Fibroblast of upper back skin (primary cell): ENCODE measurements around the gene HORMAD1.
"Not testable (repeated sequence)": the region's sequence is repeated elsewhere in the genome, so short reads cannot be mapped to it uniquely, and the experiment has no call there.

Experiments
- DNase-seq: peaks from one replicate; pipeline ENCODE4 v3.0.0-alpha.2; 2013

Gene HORMAD1, protein sequence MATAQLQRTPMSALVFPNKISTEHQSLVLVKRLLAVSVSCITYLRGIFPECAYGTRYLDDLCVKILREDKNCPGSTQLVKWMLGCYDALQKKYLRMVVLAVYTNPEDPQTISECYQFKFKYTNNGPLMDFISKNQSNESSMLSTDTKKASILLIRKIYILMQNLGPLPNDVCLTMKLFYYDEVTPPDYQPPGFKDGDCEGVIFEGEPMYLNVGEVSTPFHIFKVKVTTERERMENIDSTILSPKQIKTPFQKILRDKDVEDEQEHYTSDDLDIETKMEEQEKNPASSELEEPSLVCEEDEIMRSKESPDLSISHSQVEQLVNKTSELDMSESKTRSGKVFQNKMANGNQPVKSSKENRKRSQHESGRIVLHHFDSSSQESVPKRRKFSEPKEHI

DNA sequence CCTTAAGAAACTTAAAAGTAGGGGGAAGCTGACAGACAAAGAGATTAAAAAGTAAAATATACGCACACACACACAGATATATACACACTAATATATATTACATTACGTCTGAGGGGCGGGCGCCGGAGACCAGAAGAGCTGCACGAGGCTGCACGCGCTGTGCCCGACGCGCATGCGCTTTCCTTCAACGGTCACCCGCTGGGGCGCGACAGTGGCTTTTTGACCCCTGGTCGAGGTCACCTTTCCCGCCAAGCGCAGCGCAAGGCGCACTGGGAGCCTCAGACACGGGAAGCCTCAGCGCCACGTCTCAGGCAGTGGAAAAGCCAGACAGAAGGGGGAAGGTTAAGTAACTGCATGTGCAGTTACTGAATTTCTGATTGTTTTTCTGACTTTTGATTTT lies at the start of gene HORMAD1:
Gene HORMAD1 (minus strand): TSS at position 193 of the 400 bp plus-strand sequence. CDS start 1,390 bp downstream, outside the sequence.
- DNase-seq, result no peak

DNA sequence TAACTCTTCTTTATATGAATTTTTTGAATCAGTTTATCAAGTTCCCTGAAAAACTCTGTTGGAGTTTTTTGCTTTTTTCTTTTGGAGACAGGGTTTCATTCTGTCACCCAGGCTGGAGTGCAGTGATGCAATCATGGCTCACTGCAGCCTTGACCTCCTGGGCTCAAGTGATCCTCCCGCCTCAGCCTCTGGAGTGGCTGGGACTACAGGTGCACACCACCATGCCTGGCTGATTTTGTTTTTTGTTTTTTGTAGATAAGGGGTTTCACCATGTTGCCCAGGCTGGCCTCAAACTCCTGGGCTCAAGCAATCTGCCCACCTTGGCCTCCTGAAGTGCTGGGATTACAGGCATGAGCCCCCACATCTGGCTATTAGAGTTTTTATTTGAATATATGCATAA lies 47.0 kb upstream of the HORMAD1 start:
- not testable (repeated sequence) for DNase-seq

DNA sequence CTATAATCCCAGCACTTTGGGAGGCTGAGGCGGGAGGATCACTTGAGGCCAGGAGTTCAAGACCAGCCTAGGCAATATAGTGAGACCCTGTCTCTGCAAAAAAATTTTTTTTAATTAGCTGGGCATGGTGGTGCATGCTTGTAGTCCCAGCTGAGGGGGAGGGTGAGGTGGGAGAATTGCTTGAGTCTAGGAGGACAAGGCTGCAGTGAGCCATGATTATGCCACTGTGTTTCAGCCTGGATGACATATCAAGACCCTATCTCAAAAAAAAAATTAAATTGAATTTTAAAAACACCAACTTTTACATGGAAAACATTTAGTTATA lies 45.2 kb upstream of the HORMAD1 start:
- not testable (repeated sequence) for DNase-seq

DNA sequence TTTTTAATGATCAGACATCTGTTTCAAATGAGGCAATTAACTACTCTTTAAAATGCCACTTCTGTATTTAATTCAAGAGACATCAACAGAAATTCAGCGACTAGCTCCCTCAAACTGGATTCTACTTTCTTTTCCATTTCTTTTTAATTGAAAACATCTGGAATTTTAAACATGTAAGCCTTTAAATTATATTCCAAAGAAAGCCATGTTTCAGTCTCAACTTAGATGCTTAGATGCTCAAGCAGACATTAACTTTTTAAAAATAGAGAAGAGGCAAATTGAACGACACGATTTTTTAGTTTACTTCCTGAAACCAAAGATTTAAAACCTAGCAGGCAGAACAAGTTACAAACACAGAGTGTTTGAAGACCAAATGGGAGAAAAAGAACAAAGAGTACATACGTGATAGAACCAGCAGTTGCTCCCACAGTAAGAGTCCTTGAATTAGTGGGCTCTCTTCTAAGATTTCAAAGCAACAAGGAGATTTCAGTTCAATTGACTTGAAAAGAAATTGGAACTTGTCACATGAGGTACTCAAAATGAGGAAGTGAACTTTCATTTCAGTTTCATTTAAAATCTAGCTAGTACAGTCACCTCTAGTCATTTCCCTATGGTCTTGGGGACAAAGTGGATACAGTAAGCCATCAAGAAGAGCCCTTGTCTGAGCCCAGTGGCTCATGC lies 44.7 kb upstream of the HORMAD1 start, which contains the start of gene CTSS:
Gene CTSS (minus strand): TSS at position 483 of the 681 bp plus-strand sequence. CDS start 1,015 bp downstream, outside the sequence.
- DNase-seq, result peak; percentile 30

DNA sequence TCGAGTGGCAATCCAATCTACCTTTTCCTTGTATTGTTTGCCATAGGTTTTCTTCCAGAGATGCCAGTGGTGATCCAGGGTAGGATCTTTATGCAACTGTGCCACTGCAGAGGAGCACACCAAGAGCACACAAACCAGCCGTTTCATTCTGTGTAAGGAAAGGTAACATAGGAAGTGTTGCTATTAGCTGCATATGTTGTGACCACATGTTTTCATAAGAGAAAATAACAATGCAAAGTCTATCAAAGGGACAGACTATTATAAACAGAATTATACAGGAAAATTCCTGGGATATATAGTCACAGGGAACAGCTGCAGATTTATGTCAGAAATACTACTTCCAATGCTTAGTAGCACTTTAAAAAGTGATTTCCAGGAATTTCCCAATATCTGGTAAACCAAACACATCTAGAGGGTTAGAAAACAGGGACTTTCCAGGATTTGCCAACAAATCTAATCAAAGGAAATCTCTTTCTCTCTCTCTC lies 44.0 kb upstream of the HORMAD1 start:
- DNase-seq, result peak; percentile 78

DNA sequence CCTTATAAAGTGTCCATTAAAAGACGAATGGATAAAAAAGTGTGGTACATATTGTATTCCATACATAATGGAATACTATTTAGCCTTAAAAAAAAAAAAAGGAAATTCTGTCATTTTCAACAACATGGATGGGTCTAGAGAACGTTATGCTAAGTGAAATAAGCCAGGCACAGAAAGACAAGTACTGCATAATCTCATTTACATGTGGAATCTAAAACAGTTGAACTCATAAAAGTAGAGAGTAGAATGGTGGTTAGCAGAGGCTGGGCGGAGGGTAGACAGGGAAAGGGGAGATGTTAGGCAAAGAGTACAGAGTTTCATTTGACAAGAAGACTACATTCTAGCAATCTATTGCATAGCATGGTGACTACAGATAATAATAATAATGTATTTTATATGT lies 42.3 kb upstream of the HORMAD1 start:
- no peak for DNase-seq

DNA sequence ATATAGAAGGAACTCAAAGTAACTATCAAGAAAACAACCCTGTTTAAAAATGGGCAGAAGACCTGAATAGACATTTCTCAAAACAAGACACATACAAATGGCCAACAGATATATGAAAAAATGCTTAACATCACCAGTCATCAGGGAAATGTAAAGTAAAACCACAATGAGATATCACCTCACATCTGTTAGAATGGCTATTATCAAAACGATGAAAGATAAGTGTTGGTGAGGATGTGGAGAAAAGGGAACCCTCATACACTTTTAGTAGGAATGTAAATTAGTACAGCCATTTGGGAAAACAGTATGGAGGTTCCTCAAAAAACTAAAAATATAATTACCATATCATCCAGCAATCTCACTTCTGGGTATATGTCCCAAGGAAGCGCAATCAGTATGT lies 41.9 kb upstream of the HORMAD1 start:
- DNase-seq, result no peak

DNA sequence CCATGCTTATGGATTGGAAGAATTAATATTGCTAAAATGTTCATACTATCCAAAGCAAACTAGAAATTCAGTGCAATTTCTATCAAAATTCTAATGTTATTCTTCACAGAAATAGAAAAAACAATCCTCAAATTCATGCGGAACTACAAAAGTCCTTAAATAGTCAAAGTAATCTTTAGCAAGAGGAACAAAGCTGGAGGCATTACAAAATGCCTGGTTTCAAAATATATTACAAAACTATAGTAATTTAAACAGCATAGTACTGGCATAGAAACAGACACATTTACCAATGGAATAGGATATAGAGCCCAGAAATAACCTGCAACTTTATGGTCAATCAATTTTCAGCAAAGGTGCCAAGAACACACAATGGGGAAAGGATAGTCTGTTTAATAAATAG lies 41.1 kb upstream of the HORMAD1 start:
- DNase-seq, result no peak

DNA sequence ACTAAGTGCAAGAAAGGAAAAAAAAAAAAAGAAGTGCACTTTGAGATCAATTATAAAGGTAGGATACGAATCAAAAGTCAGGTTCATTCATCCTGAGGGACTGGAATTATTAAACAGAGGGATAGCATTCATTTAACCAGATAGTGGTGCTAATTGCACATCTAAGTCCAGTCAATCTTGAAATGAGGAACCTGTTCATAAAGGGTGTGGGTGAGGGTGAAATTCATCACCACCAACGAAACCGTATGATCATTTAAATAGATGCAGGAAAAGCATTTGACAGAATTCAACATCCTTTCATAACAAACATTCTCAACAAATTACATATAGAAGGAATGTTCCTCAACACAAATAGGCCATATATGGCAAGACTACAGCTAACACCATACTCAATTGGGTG lies 39.3 kb upstream of the HORMAD1 start:
- DNase-seq, result no peak

DNA sequence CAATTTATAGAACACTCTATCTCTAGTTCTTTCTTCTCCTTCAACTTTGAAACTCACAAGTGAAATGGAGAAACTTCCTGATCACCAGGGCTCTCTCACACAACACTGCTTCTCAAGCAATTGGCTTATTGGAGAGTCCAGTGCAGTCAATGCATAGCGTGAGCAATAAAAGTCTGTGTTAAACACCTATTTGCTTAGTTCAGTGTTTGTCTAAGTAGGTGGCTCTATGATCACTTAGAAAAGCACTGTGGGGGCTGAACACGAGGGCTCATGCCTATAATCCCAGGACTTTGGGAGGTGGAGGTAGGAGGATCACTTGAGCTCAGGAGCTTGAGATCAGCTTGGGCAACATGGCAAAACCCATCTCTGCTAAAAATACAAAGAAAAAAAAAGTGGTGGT lies 32.7 kb upstream of the HORMAD1 start:
- DNase-seq, result no peak

DNA sequence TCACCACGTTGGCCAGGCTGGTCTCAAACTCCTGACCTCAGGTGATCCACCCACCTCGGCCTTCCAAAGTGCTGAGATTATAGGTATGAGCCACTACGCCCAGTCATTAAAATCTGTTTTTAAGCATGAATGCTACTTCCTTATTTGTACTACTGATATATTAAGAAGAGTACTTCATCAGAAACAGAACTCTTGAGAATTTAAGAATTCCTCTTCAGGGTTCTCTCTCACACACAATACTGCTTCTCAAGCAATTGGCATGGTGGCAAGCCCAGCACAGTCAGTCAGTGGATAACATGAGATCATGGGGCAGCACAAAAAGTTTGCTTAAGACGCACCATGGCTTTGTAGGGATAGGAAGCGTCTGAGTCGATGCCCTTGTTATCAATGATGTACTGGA lies 30.7 kb upstream of the HORMAD1 start:
- no peak for DNase-seq

DNA sequence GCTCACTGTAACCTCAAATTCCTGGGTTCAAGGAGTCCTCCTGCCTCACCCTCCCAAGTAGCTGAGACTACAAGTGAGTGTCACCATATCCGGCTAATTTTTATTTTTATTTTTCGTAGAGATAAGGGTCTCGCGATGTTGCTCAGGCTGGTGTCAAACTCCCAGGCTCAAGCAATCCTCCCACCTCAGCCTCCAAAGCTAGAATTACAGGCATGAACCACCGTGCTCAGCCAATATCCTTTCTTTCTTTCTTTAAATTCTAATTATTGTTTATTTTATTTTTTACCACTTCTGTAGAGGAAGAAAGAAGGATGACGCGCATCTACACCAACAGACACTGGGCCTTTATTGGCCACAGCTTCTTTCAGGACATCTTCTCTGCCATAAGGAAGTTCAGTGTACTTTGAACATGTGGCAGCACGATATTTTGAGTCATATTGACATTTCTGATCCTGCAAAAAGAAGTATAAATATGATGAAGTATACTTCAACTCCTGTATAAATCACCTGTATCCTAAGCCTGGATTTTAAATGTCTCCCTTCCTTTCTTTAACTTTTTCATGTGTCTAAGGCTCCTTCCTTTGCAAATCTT lies 29.1 kb upstream of the HORMAD1 start:
- no peak for DNase-seq

DNA sequence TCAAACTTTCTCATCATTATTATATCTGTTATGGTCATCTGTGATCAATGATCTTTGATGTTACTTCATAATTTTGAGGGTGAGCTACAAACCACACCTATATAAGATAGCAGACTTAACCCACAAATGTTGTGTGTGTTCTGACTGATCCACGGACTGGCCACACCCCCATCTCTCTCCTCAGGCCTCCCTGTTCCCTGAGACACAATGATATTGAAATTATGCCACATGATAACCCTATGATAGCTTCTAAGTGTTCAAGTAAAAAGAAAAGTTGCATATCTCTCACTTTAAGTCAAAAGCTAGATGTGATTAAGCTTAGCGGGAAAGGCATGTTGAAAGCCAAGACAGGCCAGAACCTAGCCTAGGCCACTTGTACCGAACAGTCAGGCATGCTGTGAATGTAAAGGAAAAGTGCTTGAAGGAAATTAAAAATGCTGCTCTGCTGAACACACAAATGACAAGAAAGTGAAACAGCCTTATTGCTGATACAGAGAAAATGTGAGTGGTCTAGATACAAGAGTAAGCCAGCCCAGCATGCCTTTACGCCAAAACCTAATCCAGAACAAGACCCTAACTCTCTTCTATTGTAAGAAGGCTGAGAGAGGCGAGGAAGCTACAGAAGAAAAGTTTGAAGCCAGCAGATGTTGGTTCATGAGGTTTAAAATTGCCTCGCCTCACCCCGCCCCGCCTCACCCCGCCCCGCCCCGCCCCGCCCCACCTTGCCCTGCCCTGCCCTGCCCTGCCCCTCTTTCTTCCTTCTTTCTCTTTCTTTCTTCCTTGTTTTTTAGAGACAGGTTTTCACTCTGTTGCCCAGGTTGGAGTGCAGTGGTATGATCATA lies 28.4 kb upstream of the HORMAD1 start:
- DNase-seq, result no peak

DNA sequence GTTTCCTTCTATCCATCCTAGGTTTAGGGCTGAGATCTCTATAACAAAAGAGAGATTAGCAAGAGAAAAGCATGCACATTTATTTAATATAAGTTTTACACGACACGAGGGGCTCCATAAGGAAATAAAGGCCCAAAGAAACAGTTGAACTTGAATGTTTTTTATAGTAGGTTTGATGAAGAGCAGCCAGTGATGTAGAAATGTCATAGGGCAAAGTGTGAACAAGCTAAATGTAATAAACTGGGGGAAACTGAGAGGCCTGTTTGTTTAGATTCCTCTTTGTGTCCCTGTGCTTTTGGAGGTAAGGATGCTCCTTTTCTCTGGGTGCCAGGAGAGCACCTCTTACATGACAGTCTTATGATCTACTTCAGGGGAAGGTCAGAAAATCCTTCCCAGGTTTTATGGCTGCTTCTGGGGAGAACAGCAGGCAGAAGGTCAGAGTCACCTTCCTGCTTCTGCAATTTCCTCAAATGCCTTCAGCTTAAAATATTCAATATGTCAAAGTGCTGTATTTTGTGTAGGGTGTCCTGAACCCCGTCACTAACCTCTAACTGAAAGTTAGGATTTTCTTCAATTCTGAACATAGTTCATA lies 9.5 kb upstream of the HORMAD1 start:
- DNase-seq, result no peak

DNA sequence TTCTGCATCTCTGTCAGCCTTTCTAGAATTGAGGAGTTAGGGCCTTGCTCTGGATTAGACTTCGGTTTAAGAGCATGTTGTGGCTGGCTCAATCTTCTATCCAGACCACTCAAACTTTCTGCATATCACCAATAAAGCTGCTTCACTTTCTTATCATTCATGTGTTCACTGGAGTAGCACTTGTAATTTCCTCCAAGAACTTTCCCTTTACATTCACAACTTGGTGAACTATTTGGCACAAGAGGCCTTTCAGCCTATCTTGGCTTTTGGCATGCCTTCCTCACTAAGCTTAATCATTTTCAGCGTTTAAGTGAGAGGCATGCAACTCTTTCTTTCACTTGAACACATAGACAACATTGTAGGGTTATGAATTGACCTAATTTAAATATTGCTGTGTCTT lies 3.6 kb upstream of the HORMAD1 start:
- no peak for DNase-seq

DNA sequence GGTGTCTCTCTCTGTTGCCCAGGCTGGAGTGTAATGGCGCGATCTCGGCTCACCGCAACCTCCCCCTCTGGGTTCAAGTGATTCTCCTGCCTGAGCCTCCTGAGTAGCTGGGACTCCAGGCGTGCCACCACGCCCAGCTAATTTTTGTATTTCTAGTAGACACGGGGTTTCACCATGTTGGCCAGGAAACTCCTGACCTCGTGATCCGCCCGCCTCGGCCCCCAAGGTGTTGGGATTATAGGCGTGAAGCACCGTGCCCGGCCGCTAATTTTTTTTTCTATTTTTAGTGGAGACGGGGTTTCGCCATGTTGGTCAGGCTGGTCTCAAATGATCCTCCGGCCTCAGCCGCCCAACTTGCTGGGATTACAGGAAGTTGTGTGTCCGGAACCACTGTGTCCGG lies 597 bp downstream of the HORMAD1 start:
- no peak for DNase-seq

DNA sequence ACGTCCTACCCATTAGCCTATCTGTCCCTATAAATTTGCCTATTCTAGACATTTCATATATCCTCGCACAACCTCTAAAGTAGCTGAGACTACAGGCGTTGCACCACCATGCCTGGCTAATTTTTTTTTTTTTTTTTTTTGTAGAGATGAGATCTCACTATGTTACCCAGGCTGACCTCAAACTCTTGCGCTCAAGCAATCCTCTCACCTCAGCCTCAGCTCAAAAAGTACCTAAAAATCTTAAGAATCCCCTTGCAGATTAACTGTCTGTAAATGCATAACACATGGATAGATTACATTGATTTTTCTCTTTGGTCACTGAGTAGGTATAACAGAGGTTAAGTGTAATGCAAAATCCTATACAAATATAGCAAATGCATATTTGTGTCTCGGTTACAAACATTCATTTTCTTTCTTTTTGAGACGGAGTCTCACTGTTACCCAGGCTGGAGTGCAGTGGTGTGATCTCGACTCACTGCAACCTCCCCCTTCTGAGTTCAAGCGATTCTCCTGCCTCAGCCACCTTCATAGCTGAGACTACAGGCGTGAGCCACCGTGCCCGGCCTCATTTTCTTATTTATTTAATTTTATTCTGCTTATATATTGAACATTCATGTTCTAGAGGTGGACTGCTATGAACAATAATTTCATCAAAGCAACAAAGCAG lies 2.3 kb downstream of the HORMAD1 start:
- DNase-seq, result no peak

DNA sequence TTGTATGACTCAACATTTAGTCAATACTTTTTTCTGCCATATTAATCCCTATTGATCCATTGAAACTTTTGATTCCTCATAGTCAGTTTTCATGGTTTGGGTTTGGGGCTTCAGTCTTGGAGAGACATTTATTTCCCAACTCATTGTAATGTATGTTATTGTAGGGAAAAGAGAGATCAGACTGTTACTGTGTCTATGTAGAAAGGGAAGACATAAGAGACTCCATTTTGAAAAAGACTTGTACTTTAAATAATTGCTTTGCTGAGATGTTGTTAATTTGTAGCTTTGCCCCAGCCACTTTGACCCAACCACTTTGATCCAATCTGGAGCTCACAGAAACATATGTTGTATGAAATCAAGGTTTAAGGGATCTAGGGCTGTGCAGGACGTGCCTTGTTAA lies 11.7 kb downstream of the HORMAD1 start:
- DNase-seq, result not testable (repeated sequence)

DNA sequence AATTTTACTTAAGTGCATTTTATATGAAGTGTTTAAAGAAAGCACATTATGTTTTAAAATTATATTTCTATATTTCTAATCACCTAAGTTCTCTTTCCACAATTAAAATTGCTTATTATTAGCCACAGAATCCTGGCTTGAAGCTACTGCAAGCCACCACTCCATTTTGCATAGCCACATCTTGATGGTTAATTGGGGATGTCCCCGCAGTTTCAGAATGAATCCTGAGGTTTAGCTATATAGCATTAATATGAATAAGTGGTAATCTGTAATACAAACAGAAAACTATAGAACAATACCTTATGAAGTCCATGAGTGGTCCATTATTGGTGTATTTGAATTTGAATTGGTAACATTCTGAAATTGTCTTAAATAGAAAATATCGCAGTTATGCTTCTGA lies 12.1 kb downstream of the HORMAD1 start:
- no peak for DNase-seq

DNA sequence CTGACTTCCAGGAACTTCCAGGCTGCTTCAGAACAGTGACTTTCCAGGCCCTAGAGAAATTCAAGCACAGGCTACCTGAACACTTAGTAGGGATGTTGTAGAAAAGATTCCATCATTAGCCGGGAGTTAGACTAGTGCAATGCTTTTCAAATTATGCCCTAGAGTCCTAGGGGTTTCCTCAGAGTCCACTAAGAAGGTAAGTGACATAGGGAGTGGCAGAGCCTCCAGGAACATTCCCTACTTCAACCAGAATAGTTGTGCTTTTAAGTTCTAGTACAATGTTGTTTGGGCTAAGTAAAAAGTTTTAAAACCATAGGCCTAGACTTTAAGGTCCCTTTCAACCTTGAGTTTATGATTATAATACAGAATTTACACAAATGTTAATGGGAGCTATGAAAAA lies 14.6 kb downstream of the HORMAD1 start:
- DNase-seq, result no peak

DNA sequence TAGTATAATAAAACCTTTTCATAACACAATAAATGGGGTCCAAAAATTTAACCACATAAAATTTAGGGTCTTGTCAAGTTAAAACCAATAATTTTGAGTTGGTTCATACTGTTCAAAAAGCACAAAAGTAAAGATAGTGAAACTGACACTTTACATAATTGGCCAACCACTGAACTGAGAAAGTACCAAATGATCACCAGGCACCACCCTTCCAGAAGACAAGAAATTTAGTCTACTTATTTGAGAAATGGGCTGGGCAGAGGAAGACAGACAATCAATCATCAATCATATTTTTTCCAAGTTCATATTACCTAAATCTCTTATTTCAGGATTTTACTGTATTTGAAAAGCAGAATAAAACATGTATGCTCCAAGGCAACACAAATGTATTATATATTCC lies 17.3 kb downstream of the HORMAD1 start:
- no peak for DNase-seq
